SU-DHL-6 (cell line): ENCODE results near the gene CRADD.

Source experiments
- H2AFZ ChIP-seq: fragments of 200-600 bp; sonication (generic); 2 replicates; pipeline ENCODE4 v1.6.1; 2014; ENCODE audit warnings: low read depth, mild to moderate bottlenecking, moderate library complexity, mixed read lengths, antibody characterized with exemption, low read length; ENCODE audit not compliant: severe bottlenecking
- H3F3A ChIP-seq: fragments of 200-600 bp; shearing (Covaris generic); 2 replicates; pipeline ENCODE4 v1.6.0; 2016; ENCODE audit warnings: antibody characterized with exemption, mild to moderate bottlenecking; ENCODE audit not compliant: insufficient read depth
- H3K27ac ChIP-seq: fragments of 200-600 bp; sonication (generic); 2 replicates; pipeline ENCODE4 v1.5.1; 2016; ENCODE audit warnings: low read depth, mild to moderate bottlenecking, low read length, moderate library complexity, mixed read lengths
- H3K27me3 ChIP-seq: fragments of 200-600 bp; sonication (generic), shearing (Covaris generic); 2 replicates; pipeline ENCODE4 v1.6.0; 2014; ENCODE audit warnings: mild to moderate bottlenecking, low read length
- H3K36me3 ChIP-seq: fragments of 200-600 bp; sonication (generic); 2 replicates; pipeline ENCODE4 v1.6.1; 2014; ENCODE audit warnings: mild to moderate bottlenecking, low read length, mixed read lengths
- H3K4me2 ChIP-seq: fragments of 300-600, 200-600 bp; shearing (Covaris generic), sonication (generic); 2 replicates; pipeline ENCODE4 v1.6.0; 2014; ENCODE audit warnings: low read length, low read depth, mild to moderate bottlenecking; ENCODE audit not compliant: poor library complexity, severe bottlenecking
- H3K4me3 ChIP-seq: fragments of 200-600 bp; sonication (generic); 2 replicates; pipeline ENCODE4 v1.5.1; 2014; ENCODE audit warnings: antibody characterized with exemption, low read length, mild to moderate bottlenecking, mixed read lengths; ENCODE audit not compliant: insufficient read depth, poor library complexity, severe bottlenecking
- H3K79me2 ChIP-seq: fragments of 200-600 bp; sonication (generic); 2 replicates; pipeline ENCODE4 v1.6.1; 2014; ENCODE audit warnings: mild to moderate bottlenecking, low read length, moderate library complexity; ENCODE audit not compliant: insufficient read depth
- H3K9ac ChIP-seq: fragments of 200-600 bp; sonication (generic); 2 replicates; pipeline ENCODE4 v1.7.0; 2014; ENCODE audit warnings: mild to moderate bottlenecking, low read length
- H3K9me2 ChIP-seq: fragments of 200-600 bp; sonication (generic); replicated peaks from 2 replicates; pipeline ENCODE4 v1.6.1; 2014; ENCODE audit warnings: low read length; ENCODE audit not compliant: insufficient read depth
- H3K9me3 ChIP-seq: fragments of 200-600 bp; sonication (generic); 2 replicates; pipeline ENCODE4 v1.6.1; 2014; ENCODE audit warnings: low read length, mixed read lengths; ENCODE audit not compliant: insufficient read depth
- H4K20me1 ChIP-seq: fragments of 200-600 bp; sonication (generic); 2 replicates; pipeline ENCODE4 v1.6.1; 2014; ENCODE audit warnings: low read depth, mild to moderate bottlenecking, antibody characterized with exemption, low read length, moderate library complexity, mixed read lengths
- CTCF ChIP-seq: fragments of 200-600 bp; sonication (generic); IDR thresholded peaks from one replicate; pipeline ENCODE4 v1.5.1; 2017; ENCODE audit warnings: antibody characterized with exemption, mild to moderate bottlenecking, low read length, moderate library complexity; ENCODE audit not compliant: insufficient read depth, poor library complexity, severe bottlenecking
- EZH2phosphoT487 ChIP-seq: fragments of 200-600 bp; sonication (generic), shearing (Covaris generic); conservative IDR thresholded peaks from 2 replicates; pipeline ENCODE4 v1.6.1; 2018; ENCODE audit warnings: mild to moderate bottlenecking, antibody characterized with exemption, low read length, moderate library complexity, mixed read lengths

Gene CRADD

GRCh38 chr12:93727911-93728310 lies 50.7 kb downstream of the CRADD start:
- H3K36me3 ChIP-seq = no peaks in the 10 kb centered on the region
- H3K79me2 ChIP-seq = no peaks in the 10 kb centered on the region
- no peaks in the 10 kb centered on the region for H3K9me3 ChIP-seq
- no peaks in the 10 kb centered on the region for H3K27me3 ChIP-seq
- no peaks in the 10 kb centered on the region for H4K20me1 ChIP-seq
- H3K27ac ChIP-seq = no peak overlapping the region
- H3F3A ChIP-seq = no peaks in the 10 kb centered on the region
- no peak overlapping the region for H2AFZ ChIP-seq
- H3K4me3 ChIP-seq = no peak overlapping the region
- no peak overlapping the region for H3K9ac ChIP-seq
- H3K9me2 ChIP-seq = no peaks in the 10 kb centered on the region
- TF ChIP-seq CTCF = no peak
- TF ChIP-seq EZH2phosphoT487 = no peak
- no peak overlapping the region for H3K4me2 ChIP-seq

- Histone ChIP-seq H2AFZ (no peak overlapping the region), H3K9ac (no peak overlapping the region), H3K9me3 (no peaks in the 10 kb centered on the region), H3K27me3 (no peaks in the 10 kb centered on the region), H3K9me2 (no peaks in the 10 kb centered on the region), H3K36me3 (no peaks in the 10 kb centered on the region), H4K20me1 (no peaks in the 10 kb centered on the region), H3K4me3 (no peak overlapping the region), H3K4me2 (no peak overlapping the region), H3K27ac (no peak overlapping the region), H3K79me2 (no peaks in the 10 kb centered on the region), H3F3A (no peaks in the 10 kb centered on the region)
- TF ChIP-seq CTCF (no peak), EZH2phosphoT487 (no peak)
Measured at GRCh38 chr12:93729934-93730333, 52.8 kb downstream of the CRADD start.

- H4K20me1 ChIP-seq = no peaks in the 10 kb centered on the region
- no peaks in the 10 kb centered on the region for H3K27me3 ChIP-seq
- no peak overlapping the region for H3K4me2 ChIP-seq
- no peak overlapping the region for H3K27ac ChIP-seq
- no peaks in the 10 kb centered on the region for H3K36me3 ChIP-seq
- H3K4me3 ChIP-seq = no peak overlapping the region
- H2AFZ ChIP-seq = no peak overlapping the region
- H3K79me2 ChIP-seq = no peaks in the 10 kb centered on the region
- H3K9me3 ChIP-seq = no peaks in the 10 kb centered on the region
- H3K9me2 ChIP-seq = no peaks in the 10 kb centered on the region
- no peak for TF ChIP-seq CTCF
- TF ChIP-seq EZH2phosphoT487 = no peak
- no peak overlapping the region for H3K9ac ChIP-seq
- no peaks in the 10 kb centered on the region for H3F3A ChIP-seq
Measured at GRCh38 chr12:93733358-93733757, 56.2 kb downstream of the CRADD start.
